Neural progenitor cell (in vitro differentiated cells): ENCODE measurements around the gene NUP210. TPM values are rescaled to one million over a fixed set of nuclear protein-coding genes. Genes with fewer than 3 reads are reported as not detected.

ENCODE experiments used
- DNase-seq: peaks from one replicate; pipeline ENCODE4 v3.0.0-alpha.2; 2016; ENCODE audit warnings: low spot score
- H2AFZ ChIP-seq: fragments of 200-600 bp; sonication (generic); replicated peaks from 2 replicates; pipeline ENCODE4 v1.6.1; 2016; ENCODE audit warnings: antibody characterized with exemption
- H3F3A ChIP-seq: fragments of 200-600 bp; sonication (generic); 2 replicates; pipeline ENCODE4 v1.6.1; 2016; ENCODE audit warnings: antibody characterized with exemption, low read depth
- H3K27ac ChIP-seq: fragments of 200-600 bp; sonication (generic); 2 replicates; pipeline ENCODE4 v1.5.1; 2016; ENCODE audit warnings: mild to moderate bottlenecking
- H3K27me3 ChIP-seq: fragments of 200-600 bp; sonication (generic); 2 replicates; pipeline ENCODE4 v1.6.1; 2016; ENCODE audit warnings: mild to moderate bottlenecking, moderate library complexity
- H3K36me3 ChIP-seq: fragments of 200-600 bp; sonication (generic); 2 replicates; pipeline ENCODE4 v1.5.1; 2016
- H3K4me1 ChIP-seq: fragments of 200-600 bp; sonication (generic); 2 replicates; pipeline ENCODE4 v1.6.1; 2016; ENCODE audit warnings: mixed run types
- H3K4me2 ChIP-seq: fragments of 200-600 bp; sonication (generic); 2 replicates; pipeline ENCODE4 v1.6.1; 2016
- H3K4me3 ChIP-seq: fragments of 200-600 bp; sonication (generic); 2 replicates; pipeline ENCODE4 v1.5.1; 2016
- H3K79me2 ChIP-seq: fragments of 200-600 bp; sonication (generic); 2 replicates; pipeline ENCODE4 v1.6.1; 2016; ENCODE audit warnings: low read depth
- H3K9ac ChIP-seq: fragments of 200-600 bp; sonication (generic); 2 replicates; pipeline ENCODE4 v1.6.1; 2016
- H3K9me3 ChIP-seq: fragments of 200-600 bp; sonication (generic); 2 replicates; pipeline ENCODE4 v1.5.1; 2016; ENCODE audit warnings: low read depth
- H4K20me1 ChIP-seq: fragments of 200-600 bp; sonication (generic); 2 replicates; pipeline ENCODE4 v1.6.1; 2016; ENCODE audit warnings: low read depth
- H3K27ac Mint-ChIP-seq: 3 replicates; pipeline ENCODE4 v1.8.0; 2021; ENCODE audit warnings: mixed read lengths
- H3K27me3 Mint-ChIP-seq: 2 replicates; pipeline ENCODE4 v1.8.0; 2022; ENCODE audit warnings: low read depth, mild to moderate bottlenecking, inconsistent platforms, moderate library complexity, mixed read lengths; ENCODE audit not compliant: insufficient read depth
- H3K36me3 Mint-ChIP-seq: 3 replicates; pipeline ENCODE4 v1.8.0; 2021; ENCODE audit warnings: mixed read lengths
- H3K4me1 Mint-ChIP-seq: 3 replicates; pipeline ENCODE4 v1.8.0; 2021; ENCODE audit warnings: mixed read lengths
- H3K4me3 Mint-ChIP-seq: 3 replicates; pipeline ENCODE4 v1.8.0; 2021; ENCODE audit warnings: mild to moderate bottlenecking, moderate library complexity, mixed read lengths
- H3K9me3 Mint-ChIP-seq: 3 replicates; pipeline ENCODE4 v1.8.0; 2020; ENCODE audit warnings: mixed read lengths
- CTCF ChIP-seq: fragments of 200-600 bp; sonication (generic); IDR thresholded peaks from 2 replicates; pipeline ENCODE4 v1.5.1; 2017; ENCODE audit warnings: antibody characterized with exemption, mild to moderate bottlenecking
- EZH2 ChIP-seq: fragments of 200-600 bp; sonication (generic); IDR thresholded peaks from 2 replicates; pipeline ENCODE4 v1.6.1; 2017; ENCODE audit warnings: antibody characterized with exemption, mild to moderate bottlenecking, moderate library complexity
- EZH2phosphoT487 ChIP-seq: fragments of 200-600 bp; sonication (generic); IDR thresholded peaks from 2 replicates; pipeline ENCODE4 v1.6.1; 2017; ENCODE audit warnings: antibody characterized with exemption
- total RNA-seq: library from RNA; depleted of rRNA; stranded (reverse); fragments of >200 nt; gene quantifications from 2 replicates; pipeline ENCODE4 v1.2.3, GENCODE V29; 2015; ENCODE audit warnings: low replicate concordance

The NUP210 gene
- total RNA-seq, 1 donor from 2014 or later, result 37.1 TPM

GRCh38 chr3:13347390-13347950 lies 72.7 kb downstream of the NUP210 start:
- H3K9me3 ChIP-seq, result no peaks in the 10 kb centered on the region
- peak overlapping the region; percentile 89 for H3K27ac ChIP-seq
- peak overlapping the region; percentile 29 for H3K27ac Mint-ChIP-seq
- peaks cover 52% of the 10 kb centered on the region for H3K4me1 Mint-ChIP-seq
- H3K4me2 ChIP-seq, result peak overlapping the region; percentile 42
- DNase-seq, result peak; percentile 74
- TF ChIP-seq CTCF (peak; percentile 28), EZH2phosphoT487 (no peak)
- no peaks in the 10 kb centered on the region for H3K79me2 ChIP-seq
- H3K9me3 Mint-ChIP-seq, result peaks cover 7% of the 10 kb centered on the region
- H3K27me3 ChIP-seq, result no peaks in the 10 kb centered on the region
- peaks cover 65% of the 10 kb centered on the region for H3K4me1 ChIP-seq
- peak overlapping the region; percentile 8 for H3K4me3 ChIP-seq
- H2AFZ ChIP-seq, result no peak overlapping the region
- peaks cover 12% of the 10 kb centered on the region for H4K20me1 ChIP-seq
- peaks cover 50% of the 10 kb centered on the region for H3F3A ChIP-seq
- peaks cover 6% of the 10 kb centered on the region for H3K36me3 ChIP-seq
- peak overlapping the region; percentile 13 for H3K4me3 Mint-ChIP-seq
- peaks cover 27% of the 10 kb centered on the region for H3K36me3 Mint-ChIP-seq
- H3K9ac ChIP-seq, result no peak overlapping the region
- H3K27me3 Mint-ChIP-seq, result peaks cover 3% of the 10 kb centered on the region

GRCh38 chr3:13346481-13347389 lies 73.4 kb downstream of the NUP210 start:
- H3K9me3 Mint-ChIP-seq, result peaks cover 7% of the 10 kb centered on the region
- H3K27ac Mint-ChIP-seq, result peak overlapping the region; percentile 26
- H3K4me1 ChIP-seq, result peaks cover 65% of the 10 kb centered on the region
- H3K4me3 Mint-ChIP-seq, result peak overlapping the region; percentile 13
- peak overlapping the region; percentile 42 for H3K4me2 ChIP-seq
- peaks cover 3% of the 10 kb centered on the region for H3K27me3 Mint-ChIP-seq
- peak; percentile 73 for DNase-seq
- no peak overlapping the region for H2AFZ ChIP-seq
- peak overlapping the region; percentile 8 for H3K4me3 ChIP-seq
- peaks cover 12% of the 10 kb centered on the region for H4K20me1 ChIP-seq
- no peaks in the 10 kb centered on the region for H3K9me3 ChIP-seq
- H3K36me3 ChIP-seq, result peaks cover 6% of the 10 kb centered on the region
- TF ChIP-seq CTCF, result peak; percentile 26
- no peak for TF ChIP-seq EZH2
- no peak for TF ChIP-seq EZH2phosphoT487
- H3K27me3 ChIP-seq, result no peaks in the 10 kb centered on the region
- H3K79me2 ChIP-seq, result no peaks in the 10 kb centered on the region
- peak overlapping the region; percentile 89 for H3K27ac ChIP-seq
- H3K36me3 Mint-ChIP-seq, result peaks cover 33% of the 10 kb centered on the region
- peaks cover 52% of the 10 kb centered on the region for H3K4me1 Mint-ChIP-seq
- no peak overlapping the region for H3K9ac ChIP-seq
- H3F3A ChIP-seq, result peaks cover 50% of the 10 kb centered on the region

- Histone ChIP-seq H3K4me1 (peaks cover 60% of the 10 kb centered on the region), H3K27me3 (no peaks in the 10 kb centered on the region), H3K79me2 (no peaks in the 10 kb centered on the region), H2AFZ (no peak overlapping the region), H3K4me2 (no peak overlapping the region), H3K4me3 (no peak overlapping the region), H4K20me1 (peaks cover 12% of the 10 kb centered on the region), H3K36me3 (no peaks in the 10 kb centered on the region), H3K9me3 (no peaks in the 10 kb centered on the region), H3K27ac (no peak overlapping the region), H3K9ac (no peak overlapping the region), H3F3A (peaks cover 46% of the 10 kb centered on the region)
- Mint-ChIP-seq H3K4me1 (peaks cover 57% of the 10 kb centered on the region), H3K27ac (no peak overlapping the region), H3K36me3 (peaks cover 32% of the 10 kb centered on the region), H3K27me3 (peaks cover 3% of the 10 kb centered on the region), H3K9me3 (peaks cover 3% of the 10 kb centered on the region), H3K4me3 (no peak overlapping the region)
- TF ChIP-seq EZH2 (no peak), CTCF (no peak), EZH2phosphoT487 (no peak)
- DNase-seq, result no peak
Measured at GRCh38 chr3:13345772-13346171, 74.3 kb downstream of the NUP210 start.
